ENCODE results near the gene ULK4.

GRCh38 chr3:41498847-41499246 is 463.1 kb downstream of the ULK4 start:
- TF ChIP-seq CTCF (IDR thresholded peaks at IDR 0.05; ENCODE audit: insufficient read depth, low read length) (no peak), GABPA (IDR thresholded peaks at IDR 0.05; ENCODE audit: low read depth) (no peak), POLR2AphosphoS5 (IDR thresholded peaks at IDR 0.05; ENCODE audit: low read depth) (no peak)
